Astrocyte (in vitro differentiated cells and primary cell): ENCODE data around the gene ERMP1. TPM values are rescaled to one million over a fixed set of nuclear protein-coding genes. Genes with fewer than 3 reads are reported as not detected.
A peak's percentile ranks its signal among the peaks of the same experiment; 100 is the strongest.
"Not testable (repeated sequence)": the region's sequence is repeated elsewhere in the genome, so short reads cannot be mapped to it uniquely, and the experiment has no call there.

Source experiments
- DNase-seq: peaks from one replicate; pipeline ENCODE4 v3.0.0-alpha.2; 2010; ENCODE audit warnings: low read depth
- FAIRE-seq: peaks from 2 replicates; lab custom pipeline; 2011; peaks lifted over from hg19 to GRCh38; lab: Jason Lieb, UNC
- H2AFZ ChIP-seq: 2 replicates; pipeline ENCODE4 v1.6.0; 2012; ENCODE audit warnings: low read depth, low read length, inconsistent platforms
- H3K27ac ChIP-seq: 2 replicates; pipeline ENCODE4 v1.5.1; 2011; ENCODE audit warnings: low read depth, low read length, inconsistent platforms
- H3K27me3 ChIP-seq: 2 replicates; pipeline ENCODE4 v1.6.0; 2011; ENCODE audit warnings: low read length, inconsistent platforms; ENCODE audit not compliant: insufficient read depth
- H3K36me3 ChIP-seq: 2 replicates; pipeline ENCODE4 v1.5.1; 2011; ENCODE audit warnings: low read length, inconsistent platforms; ENCODE audit not compliant: insufficient read depth
- H3K4me1 ChIP-seq: 2 replicates; pipeline ENCODE4 v1.5.1; 2011; ENCODE audit warnings: low read length, inconsistent platforms; ENCODE audit not compliant: insufficient read depth
- H3K4me2 ChIP-seq: 2 replicates; pipeline ENCODE4 v1.6.0; 2012; ENCODE audit warnings: low read length, inconsistent platforms
- H3K4me3 ChIP-seq: 2 replicates; pipeline ENCODE4 v1.5.1; 2011; ENCODE audit warnings: low read depth, mild to moderate bottlenecking, low read length, inconsistent platforms; ENCODE audit not compliant: insufficient read depth
- H3K79me2 ChIP-seq: 2 replicates; pipeline ENCODE4 v1.6.0; 2012; ENCODE audit warnings: mild to moderate bottlenecking, low read length, inconsistent platforms; ENCODE audit not compliant: insufficient read depth
- H3K9ac ChIP-seq: 2 replicates; pipeline ENCODE4 v1.6.0; 2012; ENCODE audit warnings: mild to moderate bottlenecking, low read length, inconsistent platforms
- H3K9me3 ChIP-seq: 2 replicates; pipeline ENCODE4 v1.5.1; 2012; ENCODE audit warnings: low read depth, mild to moderate bottlenecking, low read length, inconsistent platforms; ENCODE audit not compliant: insufficient read depth
- H4K20me1 ChIP-seq: 2 replicates; pipeline ENCODE4 v1.6.0; 2012; ENCODE audit warnings: low read length, inconsistent platforms; ENCODE audit not compliant: insufficient read depth
- H3K27ac Mint-ChIP-seq: one replicate; pipeline ENCODE4 v1.8.0; 2021; ENCODE audit warnings: mild to moderate bottlenecking, mixed read lengths; ENCODE audit not compliant: unreplicated experiment
- H3K27me3 Mint-ChIP-seq: one replicate; pipeline ENCODE4 v1.8.0; 2021; ENCODE audit warnings: low read depth, mixed read lengths; ENCODE audit not compliant: unreplicated experiment
- H3K36me3 Mint-ChIP-seq: one replicate; pipeline ENCODE4 v1.8.0; 2021; ENCODE audit warnings: low read depth, mixed read lengths; ENCODE audit not compliant: unreplicated experiment
- H3K4me1 Mint-ChIP-seq: one replicate; pipeline ENCODE4 v1.8.0; 2021; ENCODE audit warnings: low read depth, mixed read lengths; ENCODE audit not compliant: unreplicated experiment
- H3K4me3 Mint-ChIP-seq: one replicate; pipeline ENCODE4 v1.8.0; 2021; ENCODE audit warnings: mild to moderate bottlenecking, moderate library complexity, mixed read lengths; ENCODE audit not compliant: unreplicated experiment
- H3K9me3 Mint-ChIP-seq: one replicate; pipeline ENCODE4 v1.8.0; 2021; ENCODE audit warnings: mild to moderate bottlenecking, mixed read lengths; ENCODE audit not compliant: unreplicated experiment
- CTCF ChIP-seq: IDR thresholded peaks from 2 replicates; pipeline ENCODE4 v1.5.1; 2011; ENCODE audit warnings: low read depth, mild to moderate bottlenecking, inconsistent platforms, low read length, moderate library complexity; ENCODE audit not compliant: insufficient read depth
- EZH2 ChIP-seq: IDR thresholded peaks from 2 replicates; pipeline ENCODE4 v1.6.1; 2012; ENCODE audit warnings: mild to moderate bottlenecking, low read length, inconsistent platforms; ENCODE audit not compliant: insufficient read depth
- total RNA-seq: library from RNA; stranded (reverse); gene quantifications from 2 replicates; pipeline ENCODE4 v1.2.1, GENCODE V29; 2021

The ERMP1 gene
- total RNA-seq, 1 donor from 2014 or later = 8.8 TPM

GRCh38 chr9:5783982-5784381, 48.9 kb downstream of the ERMP1 start:
- Histone ChIP-seq H3K27ac (no peak overlapping the region), H2AFZ (no peak overlapping the region), H4K20me1 (no peaks in the 10 kb centered on the region), H3K4me3 (no peak overlapping the region), H3K27me3 (no peaks in the 10 kb centered on the region), H3K9ac (no peak overlapping the region), H3K9me3 (peaks cover 4% of the 10 kb centered on the region), H3K4me2 (no peak overlapping the region), H3K36me3 (peaks cover 4% of the 10 kb centered on the region), H3K79me2 (no peaks in the 10 kb centered on the region), H3K4me1 (no peaks in the 10 kb centered on the region)
- no peaks in the 10 kb centered on the region for H3K27me3 Mint-ChIP-seq
- no peak for TF ChIP-seq CTCF
- TF ChIP-seq EZH2 = no peak
- H3K4me3 Mint-ChIP-seq = no peak overlapping the region
- DNase-seq (no peak), FAIRE-seq (no peak)
- peaks cover 33% of the 10 kb centered on the region for H3K36me3 Mint-ChIP-seq
- peaks cover 13% of the 10 kb centered on the region for H3K9me3 Mint-ChIP-seq
- H3K27ac Mint-ChIP-seq = no peak overlapping the region
- H3K4me1 Mint-ChIP-seq = peaks cover 29% of the 10 kb centered on the region

- not testable (repeated sequence) for FAIRE-seq, H3K9ac ChIP-seq, H3K4me3 Mint-ChIP-seq, H3K36me3 ChIP-seq, H3K4me3 ChIP-seq, H2AFZ ChIP-seq, H3K4me1 ChIP-seq, DNase-seq, H4K20me1 ChIP-seq, H3K4me2 ChIP-seq, H3K79me2 ChIP-seq, H3K27me3 ChIP-seq, H3K27me3 Mint-ChIP-seq, H3K9me3 ChIP-seq, H3K27ac ChIP-seq
- Mint-ChIP-seq H3K4me1 (peaks cover 29% of the 10 kb centered on the region), H3K36me3 (peaks cover 39% of the 10 kb centered on the region), H3K27ac (peak overlapping the region; percentile 84), H3K9me3 (peaks cover 18% of the 10 kb centered on the region)
Observed at GRCh38 chr9:5783420-5783819, 49.5 kb downstream of the ERMP1 start.

- H3K36me3 ChIP-seq = peaks cover 21% of the 10 kb centered on the region
- H3K79me2 ChIP-seq, H3K27me3 ChIP-seq, H3K4me3 ChIP-seq, H3K27ac Mint-ChIP-seq, DNase-seq, H4K20me1 ChIP-seq, H3K4me1 ChIP-seq, H3K27me3 Mint-ChIP-seq, H3K9me3 ChIP-seq, H2AFZ ChIP-seq, H3K9ac ChIP-seq, H3K4me3 Mint-ChIP-seq, FAIRE-seq, H3K27ac ChIP-seq, H3K4me2 ChIP-seq: not testable (repeated sequence)
- Mint-ChIP-seq H3K9me3 (peaks cover 18% of the 10 kb centered on the region), H3K4me1 (peaks cover 16% of the 10 kb centered on the region), H3K36me3 (peaks cover 45% of the 10 kb centered on the region)
Observed at GRCh38 chr9:5779705-5780218, 53.2 kb downstream of the ERMP1 start.
